ENCODE results near the gene CFL1.

CFL1 gene

GRCh38 chr11:65887723-65888162 lies 29.8 kb upstream of the CFL1 start:
- peak; percentile 32 for DNase-seq

GRCh38 chr11:65886826-65887722 lies 29.1 kb upstream of the CFL1 start:
- DNase-seq: no peak

GRCh38 chr11:65885808-65886536 lies 28.0 kb upstream of the CFL1 start:
- no peak for DNase-seq

- no peak for DNase-seq
These were observed 27.3 kb upstream of the CFL1 start for GRCh38 chr11:65885231-65885630.

GRCh38 chr11:65884716-65885092 lies 26.7 kb upstream of the CFL1 start:
- DNase-seq: peak; percentile 86

- no peak for DNase-seq
These were observed 26.1 kb upstream of the CFL1 start for GRCh38 chr11:65883786-65884715.

- no peak for DNase-seq
These were observed 25.2 kb upstream of the CFL1 start for GRCh38 chr11:65883058-65883761.

GRCh38 chr11:65882120-65883057 lies 24.4 kb upstream of the CFL1 start:
- no peak for DNase-seq

- peak; percentile 44 for DNase-seq
These were observed 23.0 kb upstream of the CFL1 start for GRCh38 chr11:65880844-65881421.

GRCh38 chr11:65880027-65880426 lies 22.0 kb upstream of the CFL1 start:
- DNase-seq: no peak

GRCh38 chr11:65879617-65880016 lies 21.6 kb upstream of the CFL1 start, which contains the start of gene CTSW:
Gene CTSW (plus strand): TSS chr11:65879837. CDS start chr11:65879855, 18 bp downstream.
- DNase-seq: peak; percentile 68

GRCh38 chr11:65873318-65874156 lies 15.6 kb upstream of the CFL1 start:
- DNase-seq: peak; percentile 97

- DNase-seq: no peak
These were observed 14.8 kb upstream of the CFL1 start, which contains the start of gene EFEMP2 for GRCh38 chr11:65872586-65873317. Gene EFEMP2 (minus strand): TSS chr11:65872800. CDS start chr11:65872354, 446 bp downstream.

GRCh38 chr11:65871811-65872548 lies 14.0 kb upstream of the CFL1 start:
- no peak for DNase-seq

- no peak for DNase-seq
These were observed 13.0 kb upstream of the CFL1 start for GRCh38 chr11:65870706-65871681.

- no peak for DNase-seq
These were observed 12.3 kb upstream of the CFL1 start for GRCh38 chr11:65870307-65870658.

Measured in CD4-positive, alpha-beta T cell treated with Interleukin-17A for 1 hour (primary cell).